ENCODE measurements around the gene MEIG1.
"Not testable (repeated sequence)": the region's sequence is repeated elsewhere in the genome, so short reads cannot be mapped to it uniquely, and the experiment has no call there.

DNA sequence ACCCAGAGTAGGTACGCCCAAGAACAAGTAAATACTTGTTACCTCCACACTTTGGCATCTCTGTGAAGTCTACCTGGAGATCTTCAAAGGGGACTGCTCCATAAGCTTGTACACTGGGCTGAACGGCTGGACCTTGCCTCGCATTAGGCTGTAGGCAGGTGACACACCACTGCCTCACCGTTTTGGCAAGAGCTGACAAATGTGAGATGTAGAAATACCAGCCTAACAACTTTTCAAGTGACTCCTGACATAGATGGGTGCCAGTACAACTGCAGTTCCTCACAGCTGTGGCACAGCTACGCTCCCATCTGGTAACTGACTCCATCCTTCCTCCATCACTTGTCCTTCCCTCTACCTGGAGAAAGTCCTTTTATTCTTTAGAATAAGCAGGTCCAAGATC lies 54.3 kb downstream of the MEIG1 start:
- not testable (repeated sequence) for TF ChIP-seq CTCF (conservative IDR thresholded peaks at IDR 0.05); EZH2 (IDR thresholded peaks at IDR 0.05; ENCODE audit: low read depth)
